HL-60/S4 (cell line): ENCODE results near the gene NUDT2.
"Not testable (repeated sequence)": the region's sequence is repeated elsewhere in the genome, so short reads cannot be mapped to it uniquely, and the experiment has no call there.

Experiments used
- in situ Hi-C: fragments of 300-500 bp; cut with MboI; formaldehyde crosslinking; loops from 2 replicates; pipeline ENCODE4 v1.14.3; 2022; ENCODE audit warnings: low sequenced_read_pairs

Gene NUDT2

DNA sequence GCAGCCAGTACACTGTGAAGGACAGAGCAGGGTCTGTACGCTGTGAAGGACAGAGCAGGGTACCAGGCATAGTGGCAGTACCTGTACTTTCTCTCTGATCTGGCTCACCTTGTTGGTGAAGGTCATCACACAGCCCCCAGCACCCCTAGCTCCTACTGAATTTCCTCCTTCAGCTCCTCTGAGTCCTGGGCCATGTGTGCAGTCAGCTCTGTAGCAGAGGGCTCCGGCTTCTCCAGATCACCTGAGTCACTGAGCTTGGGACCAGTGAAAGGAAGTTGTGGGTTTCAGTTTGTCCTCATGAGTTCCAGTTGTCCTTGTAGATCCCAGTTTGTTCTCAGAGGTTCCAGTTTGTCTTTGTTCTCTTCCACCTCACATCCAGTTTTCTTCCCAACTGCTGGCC lies 5.5 kb downstream of the NUDT2 start:
- in situ Hi-C loops, result no loop called here

DNA sequence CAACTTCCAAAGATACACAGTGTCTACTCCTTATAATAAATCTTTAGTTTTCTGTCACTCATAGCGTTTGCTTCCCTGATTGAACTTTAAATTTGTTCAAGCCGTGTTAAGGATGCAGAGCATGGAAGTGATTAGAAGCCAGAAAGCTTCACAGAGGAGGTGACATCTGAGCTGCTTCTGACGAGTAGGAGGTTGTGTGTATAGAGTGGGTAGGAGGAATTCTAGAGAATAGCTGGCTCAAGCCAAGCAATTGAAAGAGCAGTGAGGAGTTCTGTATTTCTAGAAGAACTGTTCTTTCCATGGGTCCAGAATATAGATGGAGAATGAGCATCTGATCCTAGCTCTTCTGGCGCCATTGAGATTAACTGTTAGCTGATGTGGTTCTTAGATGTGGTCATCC lies 6.0 kb downstream of the NUDT2 start:
- in situ Hi-C loops, result no loop called here

DNA sequence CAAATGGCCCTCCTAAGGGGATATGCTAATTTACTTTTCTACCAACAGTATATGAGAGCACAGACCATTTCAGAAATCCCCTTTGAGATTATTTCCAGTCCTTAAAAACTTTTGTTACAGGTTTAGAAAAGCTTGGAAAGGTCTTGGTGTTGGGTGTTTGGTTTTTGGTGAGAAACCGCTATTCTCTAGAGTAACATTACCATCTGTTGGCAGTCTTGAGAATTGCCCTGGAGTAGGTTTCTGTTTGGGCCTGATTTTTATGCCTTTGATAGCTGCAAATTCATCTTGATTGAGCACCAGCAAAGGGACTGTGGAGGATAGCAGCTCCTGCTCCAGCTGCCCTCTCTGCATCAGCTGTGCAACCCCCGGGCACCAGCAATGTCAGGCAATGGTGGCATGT lies 8.0 kb downstream of the NUDT2 start:
- in situ Hi-C loops, result no loop called here

DNA sequence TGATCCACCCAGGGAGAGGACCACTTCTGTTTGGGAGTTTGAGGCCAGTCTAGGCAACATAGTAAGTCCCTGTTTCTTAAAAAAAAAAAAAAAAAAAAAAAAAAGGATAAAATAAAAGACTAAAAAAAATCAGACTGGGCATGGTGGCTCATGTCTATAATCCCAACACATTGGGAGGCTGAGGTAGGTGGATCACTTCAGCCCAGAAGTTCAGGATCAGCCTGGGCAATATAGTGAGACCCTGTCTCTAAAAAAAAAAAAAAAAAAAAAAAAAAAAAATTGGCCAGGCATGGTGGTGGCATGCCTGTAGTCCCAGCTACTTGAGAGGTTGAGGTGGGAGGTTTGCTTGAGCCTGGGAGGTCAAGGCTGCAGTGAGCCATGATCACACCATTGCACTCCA lies 8.7 kb downstream of the NUDT2 start:
- in situ Hi-C loops, result not testable (repeated sequence)

DNA sequence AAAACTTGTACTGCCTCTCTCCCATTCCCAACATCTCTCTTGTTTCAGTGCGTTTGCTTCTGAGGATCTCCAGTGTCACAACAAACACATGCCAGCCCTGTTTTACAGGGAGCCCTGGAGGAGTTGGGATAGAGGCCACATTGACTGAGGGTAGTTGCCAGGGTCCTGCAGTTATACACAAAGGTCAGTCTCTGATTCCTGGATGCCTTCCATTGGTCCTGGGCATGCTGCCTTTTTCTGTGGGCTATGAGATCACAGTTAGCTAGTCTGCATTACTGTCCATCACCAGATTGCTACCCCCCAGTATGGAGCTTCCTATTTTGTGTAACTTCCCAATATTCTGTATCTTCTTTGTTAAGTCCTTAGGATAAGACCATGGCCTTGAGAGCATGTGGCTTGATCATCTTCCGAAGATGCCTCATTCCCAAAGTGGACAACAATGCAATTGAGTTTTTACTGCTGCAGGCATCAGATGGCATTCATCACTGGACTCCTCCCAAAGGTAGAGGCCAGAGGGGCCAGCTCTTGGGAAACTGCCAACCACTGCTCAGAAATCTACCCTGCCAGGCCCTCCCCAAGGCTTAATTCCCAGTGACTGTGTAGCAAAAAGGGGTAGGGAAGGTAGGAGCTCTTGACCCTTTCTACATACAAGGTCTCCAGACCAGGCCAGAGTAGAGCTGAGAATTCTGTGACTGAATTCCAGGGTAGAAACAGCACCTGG lies 9.5 kb downstream of the NUDT2 start:
- in situ Hi-C loops, result no loop called here

DNA sequence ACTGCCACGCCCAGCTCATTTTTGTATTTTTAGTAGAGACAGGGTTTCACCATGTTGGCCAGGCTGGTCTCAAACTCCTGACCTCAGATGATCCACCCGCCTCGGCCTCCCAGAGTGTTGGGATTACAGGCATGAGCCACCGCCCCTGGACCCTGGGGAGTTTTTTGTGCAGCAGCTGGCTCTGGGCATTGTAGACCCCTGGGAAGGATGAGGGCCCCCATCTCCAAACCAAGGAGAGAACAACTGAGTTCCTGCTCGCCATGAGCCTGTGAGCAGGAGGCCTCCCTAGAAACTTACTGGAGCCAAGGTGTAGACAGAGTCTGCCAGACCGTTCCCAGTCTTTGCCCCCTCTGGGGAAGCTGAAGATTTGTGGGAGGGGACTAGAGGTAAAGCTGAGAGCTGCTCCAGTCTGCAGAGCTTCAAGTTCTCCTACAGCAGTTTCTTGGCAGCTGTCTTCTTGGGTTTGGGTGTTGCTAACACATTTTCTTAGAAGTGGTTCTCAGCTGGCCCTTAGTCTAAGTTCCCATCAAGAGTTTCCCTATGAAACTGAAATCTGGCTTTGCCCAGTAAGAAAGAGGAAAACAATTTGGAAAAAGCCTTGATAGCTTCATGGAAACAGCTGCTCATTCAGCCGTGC lies 12.4 kb downstream of the NUDT2 start:
- in situ Hi-C loops, result no loop called here

DNA sequence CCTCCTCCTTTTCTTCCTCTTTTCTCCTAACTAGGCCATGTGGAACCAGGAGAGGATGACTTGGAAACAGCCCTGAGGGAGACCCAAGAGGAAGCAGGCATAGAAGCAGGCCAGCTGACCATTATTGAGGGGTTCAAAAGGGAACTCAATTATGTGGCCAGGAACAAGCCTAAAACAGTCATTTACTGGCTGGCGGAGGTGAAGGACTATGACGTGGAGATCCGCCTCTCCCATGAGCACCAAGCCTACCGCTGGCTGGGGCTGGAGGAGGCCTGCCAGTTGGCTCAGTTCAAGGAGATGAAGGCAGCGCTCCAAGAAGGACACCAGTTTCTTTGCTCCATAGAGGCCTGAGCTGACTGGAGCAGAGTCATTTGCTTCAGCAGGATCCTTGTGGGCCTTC lies 13.7 kb downstream of the NUDT2 start:
- in situ Hi-C loops, result no loop called here

DNA sequence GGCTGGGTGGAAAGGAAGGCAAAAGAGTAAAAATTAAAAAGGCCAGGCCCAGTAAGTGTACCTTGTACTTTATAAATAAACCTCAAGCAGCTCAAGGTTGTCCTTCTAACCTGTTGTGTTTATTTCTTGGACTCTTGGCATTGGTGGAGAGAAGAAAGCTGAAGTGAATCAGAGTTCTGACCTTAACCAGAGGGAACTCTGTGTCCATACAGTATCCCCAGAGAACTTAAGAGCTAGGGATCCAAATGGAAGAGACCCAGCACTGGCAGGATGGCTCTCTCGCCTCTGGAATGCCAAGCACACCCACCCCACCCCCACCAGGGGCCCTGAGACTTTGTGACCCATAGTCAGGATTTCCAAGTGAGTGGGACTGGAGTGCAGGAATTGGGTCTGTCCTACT lies 14.2 kb downstream of the NUDT2 start:
- in situ Hi-C loops, result no loop called here

DNA sequence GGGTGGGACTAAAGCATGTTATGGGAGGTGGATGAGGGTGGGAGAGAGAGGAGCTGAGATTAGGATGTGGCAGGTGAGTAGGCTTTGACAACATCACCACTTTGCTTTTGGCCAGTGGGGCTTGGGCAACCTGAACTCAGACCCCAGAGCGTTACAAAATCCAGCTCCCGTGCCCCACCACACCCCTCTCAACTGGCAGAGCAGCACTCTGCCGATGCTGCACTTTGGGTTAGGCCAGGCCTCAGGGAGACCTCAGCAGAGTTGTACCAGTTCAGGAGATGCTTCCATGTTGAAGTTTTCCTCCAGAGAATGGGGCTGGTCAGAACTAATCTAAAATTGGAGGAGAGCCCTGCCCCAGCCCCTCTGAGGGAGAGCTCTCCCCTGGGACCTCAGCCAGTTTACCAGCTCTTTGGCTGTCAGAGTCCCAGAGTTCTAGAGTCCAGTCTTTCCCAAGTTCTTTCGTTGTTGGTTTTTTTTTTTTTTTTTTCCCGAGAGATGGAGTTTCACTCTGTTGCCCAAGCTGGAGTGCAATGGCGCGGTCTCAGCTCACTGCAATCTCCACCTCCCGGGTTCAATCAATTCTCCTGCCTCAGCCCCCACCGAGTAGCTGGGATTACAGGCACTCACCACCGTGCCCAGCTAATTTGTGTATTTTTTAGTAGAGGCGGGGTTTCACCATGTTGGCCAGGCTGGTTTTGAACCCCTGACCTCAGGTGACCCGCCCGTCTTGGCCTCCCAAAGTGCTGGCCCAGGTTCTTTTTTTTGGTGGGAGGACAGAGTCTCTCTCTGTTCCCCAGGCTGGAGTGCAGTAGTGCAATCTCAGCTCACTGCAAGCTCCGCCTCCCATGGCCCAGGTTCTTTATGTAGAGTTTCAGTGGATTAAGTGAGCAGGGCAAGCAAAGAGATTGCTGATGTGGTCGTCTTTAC lies 17.8 kb downstream of the NUDT2 start:
- in situ Hi-C loops, result no loop called here

DNA sequence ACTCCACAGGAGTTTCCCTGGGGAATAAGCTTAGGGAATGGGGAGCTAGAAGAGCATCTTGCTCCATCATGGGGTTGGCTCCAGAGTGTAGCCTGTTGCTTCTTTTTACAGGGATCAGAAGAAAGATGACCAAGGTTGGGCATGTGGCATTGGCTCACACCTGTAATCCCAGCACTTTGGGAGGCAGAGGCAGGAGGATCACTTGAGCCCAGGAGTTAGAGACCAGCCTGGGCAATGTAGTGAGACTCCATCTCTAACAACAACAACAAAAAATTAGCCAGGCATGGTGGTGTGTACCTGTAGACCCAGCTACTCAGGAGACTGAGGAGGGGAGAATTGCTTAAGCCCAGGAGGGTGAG lies 18.4 kb downstream of the NUDT2 start:
- in situ Hi-C loops, result no loop called here

DNA sequence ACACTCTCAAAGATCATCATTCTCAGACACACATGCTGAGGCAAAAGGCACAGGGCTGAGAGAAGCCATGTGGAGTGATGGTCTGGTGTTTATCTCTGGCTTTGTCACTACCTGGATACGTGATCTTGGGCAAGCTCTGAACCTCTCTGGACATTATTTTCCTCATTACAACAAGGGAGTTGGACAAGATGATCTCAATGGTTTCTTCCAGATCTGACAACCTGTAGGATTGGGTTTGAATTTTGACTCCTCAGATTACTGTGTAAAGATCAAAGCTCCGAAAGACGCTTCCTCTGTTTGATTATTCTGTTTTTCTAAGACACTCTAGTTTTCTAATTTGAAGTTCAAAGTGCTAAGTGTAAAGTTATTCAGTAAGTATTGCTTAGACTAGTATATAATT lies 20.0 kb downstream of the NUDT2 start:
- in situ Hi-C loops, result no loop called here

DNA sequence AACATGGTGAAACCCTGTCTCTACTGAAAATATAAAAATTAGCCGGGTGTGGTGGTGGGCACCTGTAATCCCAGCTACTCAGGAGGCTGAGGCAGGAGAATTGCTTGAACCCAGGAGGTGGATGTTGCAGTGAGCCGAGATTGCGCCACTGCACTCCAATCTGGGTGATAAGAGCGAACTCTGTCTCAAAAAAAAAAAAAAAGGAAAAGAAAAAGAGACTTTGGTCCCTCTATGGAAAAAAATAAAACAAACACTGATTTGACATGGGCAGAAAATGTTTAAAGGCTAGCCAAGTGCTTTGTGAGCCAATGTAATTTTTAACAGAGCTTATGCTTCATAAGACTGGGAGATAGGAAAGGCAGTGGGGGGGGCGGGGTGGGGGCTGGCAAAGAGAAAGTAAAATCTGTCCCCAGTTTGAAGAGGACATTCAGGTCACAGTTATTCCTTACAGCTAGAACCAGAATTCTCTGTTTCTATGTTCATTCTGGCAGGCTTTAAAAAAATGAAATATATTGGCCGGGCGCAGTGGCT lies 22.8 kb downstream of the NUDT2 start:
- in situ Hi-C loops, result not testable (repeated sequence)

DNA sequence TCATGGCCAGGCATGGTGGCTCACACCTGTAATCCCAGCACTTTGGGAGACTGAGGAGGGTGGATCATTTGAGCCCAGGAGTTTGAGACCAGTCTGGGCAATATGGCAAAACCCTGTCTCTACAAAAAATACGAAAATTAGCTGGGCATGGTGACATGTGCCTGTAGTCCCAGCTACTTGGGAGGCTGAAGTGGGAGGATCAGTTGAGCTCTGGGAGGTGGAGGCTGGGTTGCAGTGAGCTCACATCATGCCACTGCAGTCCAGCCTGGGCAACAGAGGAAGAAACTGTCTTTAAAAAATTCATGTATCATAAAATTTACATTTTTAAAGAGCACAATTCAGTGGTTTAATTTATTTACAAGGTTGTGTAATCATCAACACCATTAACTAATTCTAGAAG lies 23.6 kb downstream of the NUDT2 start:
- in situ Hi-C loops, result not testable (repeated sequence)

DNA sequence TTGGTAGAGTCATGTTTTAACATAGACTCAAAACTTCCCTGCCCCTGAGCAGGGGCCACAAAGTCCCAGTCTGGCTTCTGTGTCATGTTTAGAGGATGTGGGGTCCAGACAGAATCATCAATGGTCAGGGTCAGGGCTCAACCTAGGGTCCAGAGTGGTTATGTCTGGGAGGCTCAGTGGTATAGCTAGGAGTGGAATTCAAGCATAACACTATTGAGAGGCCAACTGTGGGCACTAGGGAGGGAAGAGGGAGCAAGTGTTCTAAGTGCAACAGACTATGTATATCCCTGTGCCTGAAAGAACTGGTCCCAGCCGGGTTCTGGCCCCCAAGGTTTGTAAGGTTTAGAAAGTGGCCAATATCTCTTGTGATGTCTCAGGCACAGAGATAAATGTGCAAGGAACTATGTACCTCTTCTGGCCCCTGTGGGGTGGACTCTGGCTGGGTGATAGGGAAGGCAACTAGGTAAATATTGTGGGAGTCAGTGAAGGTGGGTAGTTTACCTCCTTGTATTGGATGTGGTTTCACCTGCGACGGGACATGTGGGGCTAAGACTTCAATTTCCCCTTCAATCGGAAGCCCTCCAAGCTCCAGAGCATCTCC lies 33.3 kb downstream of the NUDT2 start:
- in situ Hi-C loops, result no loop called here

DNA sequence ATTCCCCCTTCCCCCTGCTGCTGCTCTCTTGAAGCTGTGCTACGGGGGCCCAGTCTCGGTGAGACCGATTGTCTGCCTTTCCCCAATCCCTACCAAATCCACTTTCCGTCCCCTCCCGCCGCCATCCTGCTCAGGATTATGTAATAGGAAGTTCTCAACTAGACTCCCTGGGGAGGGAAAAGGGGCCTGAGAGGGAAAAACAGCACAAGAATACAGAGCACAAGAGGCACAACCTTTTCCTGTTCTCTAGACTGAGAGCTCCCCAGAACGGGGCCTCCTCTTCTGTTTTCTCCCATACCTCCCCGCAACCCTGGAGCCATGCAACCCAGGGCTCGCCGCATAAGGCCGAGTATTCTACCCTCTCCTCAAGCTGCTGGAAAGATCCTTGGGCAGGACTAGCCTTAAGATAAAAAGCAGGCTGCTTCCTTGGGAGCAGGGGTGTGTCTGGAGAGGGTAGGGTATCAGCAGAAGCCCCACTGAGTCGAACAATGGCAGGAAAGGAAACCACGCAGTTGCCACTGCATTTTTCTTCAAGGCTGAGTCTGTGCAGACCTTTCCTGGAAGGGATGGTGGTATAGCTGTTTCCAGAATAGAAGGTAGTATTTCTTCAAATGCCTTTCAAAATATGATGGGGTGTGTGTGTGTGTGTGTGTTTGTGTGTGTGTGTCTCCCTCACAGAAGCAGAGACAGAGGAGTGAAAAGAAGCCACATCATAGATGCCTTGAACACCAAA lies 34.4 kb downstream of the NUDT2 start:
- in situ Hi-C loops, result no loop called here

DNA sequence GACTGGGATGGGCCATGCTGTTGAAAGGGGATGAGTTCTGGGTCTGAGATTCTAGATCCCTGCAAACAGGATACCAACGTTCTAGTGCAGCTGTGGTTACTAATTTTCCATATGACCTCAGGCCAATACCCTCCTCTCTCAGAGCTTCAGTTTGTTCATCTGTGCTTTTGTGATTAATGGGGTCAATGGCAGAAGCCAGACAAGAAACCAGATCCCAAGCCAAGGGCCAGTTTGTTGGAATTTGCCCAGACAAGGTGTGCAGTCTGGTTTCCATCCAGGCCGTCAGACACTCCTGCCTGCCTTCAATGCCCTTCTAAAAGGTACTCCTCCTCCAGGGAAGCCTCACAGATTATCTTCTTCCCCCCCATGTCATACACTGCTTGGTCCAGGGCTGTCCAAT lies 35.9 kb downstream of the NUDT2 start:
- in situ Hi-C loops, result no loop called here

DNA sequence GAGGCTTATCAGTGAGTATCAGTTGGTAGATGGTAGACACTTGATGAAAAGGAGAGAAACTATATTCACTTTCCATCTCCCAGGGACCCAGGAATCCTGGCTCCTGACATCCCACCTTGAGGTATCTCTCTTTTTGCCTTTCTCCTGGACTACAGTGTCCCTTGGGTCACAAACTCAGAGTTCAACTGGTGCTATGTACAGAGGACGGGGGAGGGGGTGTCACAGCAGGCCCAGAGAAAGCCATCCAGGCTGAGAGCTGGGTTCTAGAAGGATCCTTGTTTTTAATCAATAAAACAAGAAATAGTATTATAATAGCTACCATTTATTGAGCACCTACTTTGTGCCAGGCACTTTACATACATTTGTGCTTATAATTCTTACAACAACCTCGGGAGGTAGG lies 37.0 kb downstream of the NUDT2 start:
- in situ Hi-C loops, result no loop called here

DNA sequence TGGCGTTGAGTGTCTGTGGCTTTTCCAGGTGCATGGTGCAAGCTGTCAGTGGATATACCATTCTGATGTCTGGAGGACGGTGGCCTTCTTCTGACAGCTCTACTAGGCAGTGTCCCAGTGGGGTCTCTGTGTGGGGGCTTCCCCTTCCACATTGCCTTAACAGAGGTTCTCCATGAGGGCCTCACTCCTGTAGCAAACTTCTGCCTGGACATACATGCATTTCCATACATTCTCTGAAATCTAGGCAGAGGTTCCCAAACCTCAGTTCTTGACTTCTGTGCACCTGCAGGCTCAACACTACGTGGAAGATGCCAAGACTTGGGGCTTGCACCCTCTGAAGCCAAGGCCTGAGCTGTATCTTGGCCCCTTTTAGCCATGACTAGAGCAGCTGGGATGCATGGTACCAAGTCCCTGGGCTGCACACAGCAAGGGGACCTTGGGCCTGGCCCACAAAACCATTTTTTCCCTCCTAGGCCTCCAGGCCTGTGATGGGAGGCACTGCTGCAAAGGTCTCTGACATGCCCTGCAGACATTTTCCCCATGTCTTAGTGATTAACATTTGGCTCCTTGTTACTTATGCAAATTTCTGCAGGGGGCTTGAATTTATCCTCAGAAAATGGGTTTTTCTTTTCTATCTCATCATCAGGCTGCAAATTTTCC lies 38.5 kb downstream of the NUDT2 start:
- in situ Hi-C loops, result not testable (repeated sequence)

DNA sequence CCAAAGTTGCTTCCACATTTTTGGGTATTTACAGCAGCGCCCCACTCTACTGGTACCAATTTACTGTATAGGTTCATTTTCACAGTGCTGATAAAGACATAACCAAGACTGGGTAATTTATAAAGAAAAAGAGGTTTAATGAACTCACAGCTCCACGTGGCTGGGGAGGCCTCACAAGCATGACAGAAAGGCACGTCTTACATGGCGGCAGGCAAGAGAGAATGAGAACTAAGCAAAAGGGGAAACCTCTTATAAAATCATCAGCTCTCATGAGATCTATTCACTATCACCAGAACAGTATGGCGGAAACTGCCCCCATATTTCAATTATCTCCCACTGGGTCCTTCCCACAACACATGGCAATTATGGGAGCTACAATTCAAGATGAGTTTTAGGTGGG lies 39.4 kb downstream of the NUDT2 start:
- in situ Hi-C loops, result not testable (repeated sequence)

DNA sequence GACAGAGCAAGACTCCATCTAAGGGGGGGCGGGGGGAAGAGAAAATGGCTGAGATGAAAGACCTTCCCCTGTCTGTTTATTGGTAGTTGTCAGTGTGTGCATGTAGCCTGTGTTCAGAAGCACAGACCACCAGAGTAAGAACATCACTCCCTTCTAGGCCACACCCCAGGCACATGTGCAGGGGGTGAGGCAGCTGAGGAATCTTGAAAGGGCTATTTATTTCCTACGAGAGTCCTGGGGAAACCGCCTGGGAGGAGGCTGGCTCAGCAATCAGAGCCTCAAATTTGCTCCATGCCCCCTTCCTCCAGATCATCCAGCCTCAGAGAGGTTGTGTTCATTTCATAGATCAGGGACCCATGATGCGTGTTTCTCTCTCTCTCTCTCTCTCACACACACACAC lies 40.3 kb downstream of the NUDT2 start:
- in situ Hi-C loops, result no loop called here
